Lower leg skin (tissue), 4 donors: Measurements from ENCODE around the gene FRS3. TPM values are rescaled to one million over a fixed set of nuclear protein-coding genes. Genes with fewer than 3 reads are reported as not detected.

ENCODE experiments used
- DNase-seq, 2 donors: peaks; one replicate each; pipeline ENCODE4 v3.0.0-alpha.2; 2019; ENCODE audit warnings: low spot score in 2 of 2
- H3K4me3 ChIP-seq: fragments of 200-600 bp; sonication (generic); 2 replicates; pipeline ENCODE4 v1.5.1; 2017; ENCODE audit warnings: mild to moderate bottlenecking, low read depth; ENCODE audit not compliant: poor library complexity, severe bottlenecking
- POLR2A ChIP-seq, 2 donors: fragments of 450-650 bp; IDR thresholded peaks; one replicate each; pipeline ENCODE4 v1.6.1; 2016 to 2017; ENCODE audit warnings: antibody characterized with exemption in 2 of 2, mild to moderate bottlenecking in 1 of 2, moderate library complexity in 1 of 2
- WGBS, 2 donors: methylation state at CpG; one replicate each; pipeline ENCODE4 v1.1.5; 2018; 5-methylcytosine and 5-hydroxymethylcytosine counted together
- intact Hi-C: fragments of 100-400 bp; cut with DNase I; formaldehyde crosslinking; loops from one replicate; pipeline ENCODE4 v1.15.0; 2023; ENCODE audit warnings: low total_unique reads
- total RNA-seq, 4 donors: library from RNA; depleted of rRNA; stranded (reverse); fragments of >200 nt; gene quantifications; one replicate each; pipeline ENCODE4 v1.1.0, GENCODE V29; 2016
- TF ChIP-seq, protein P1 (sequence below), 3 donors: fragments of 450-650 bp; IDR thresholded peaks; one replicate each; pipeline ENCODE4 v1.5.1; 2016; ENCODE audit warnings: antibody characterized with exemption in 3 of 3, mild to moderate bottlenecking in 3 of 3, moderate library complexity in 2 of 3

Gene FRS3
- total RNA-seq, 4 donors from 2014 or later = 0.79 to 4.2 (median 2.4) TPM

DNA sequence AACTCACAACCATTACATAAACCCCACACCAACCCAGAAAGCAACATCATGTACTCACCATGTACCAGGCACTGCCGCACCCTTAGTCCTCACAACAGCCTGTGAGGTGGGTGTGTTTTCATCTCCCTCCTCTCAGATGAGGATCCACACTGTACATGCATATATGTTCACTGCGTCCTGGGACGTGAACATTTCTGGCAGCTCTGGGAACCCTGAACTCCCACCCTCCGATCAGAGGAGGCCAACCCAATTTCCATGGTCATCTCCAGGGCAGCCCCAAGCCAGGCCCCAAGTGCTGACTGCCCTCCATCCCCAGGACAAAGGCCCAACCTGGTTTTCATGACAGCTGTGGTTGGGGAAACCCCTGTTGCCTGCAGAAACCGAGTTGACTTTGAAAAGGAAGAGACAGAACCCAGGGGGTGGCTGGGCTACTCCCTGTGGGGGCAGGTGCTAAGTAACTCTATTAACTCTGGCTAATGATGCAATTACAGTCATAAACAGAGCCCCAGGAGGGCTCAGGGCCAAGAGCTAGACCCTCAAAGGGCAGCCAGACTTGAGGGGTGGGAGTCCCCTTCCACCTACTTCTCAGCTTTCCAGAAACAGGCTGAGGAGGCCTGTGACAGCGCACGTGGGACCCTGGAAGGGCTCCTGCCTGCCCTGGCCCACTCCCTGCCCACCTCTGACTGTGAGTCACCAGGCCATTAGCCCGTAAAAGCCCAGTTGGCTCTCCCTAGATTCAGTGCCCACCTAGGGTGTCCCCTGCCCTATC lies 46.9 kb downstream of the FRS3 start:
- intact Hi-C loops = no loop called here
- no peak for DNase-seq
- TF ChIP-seq, protein P1, sequence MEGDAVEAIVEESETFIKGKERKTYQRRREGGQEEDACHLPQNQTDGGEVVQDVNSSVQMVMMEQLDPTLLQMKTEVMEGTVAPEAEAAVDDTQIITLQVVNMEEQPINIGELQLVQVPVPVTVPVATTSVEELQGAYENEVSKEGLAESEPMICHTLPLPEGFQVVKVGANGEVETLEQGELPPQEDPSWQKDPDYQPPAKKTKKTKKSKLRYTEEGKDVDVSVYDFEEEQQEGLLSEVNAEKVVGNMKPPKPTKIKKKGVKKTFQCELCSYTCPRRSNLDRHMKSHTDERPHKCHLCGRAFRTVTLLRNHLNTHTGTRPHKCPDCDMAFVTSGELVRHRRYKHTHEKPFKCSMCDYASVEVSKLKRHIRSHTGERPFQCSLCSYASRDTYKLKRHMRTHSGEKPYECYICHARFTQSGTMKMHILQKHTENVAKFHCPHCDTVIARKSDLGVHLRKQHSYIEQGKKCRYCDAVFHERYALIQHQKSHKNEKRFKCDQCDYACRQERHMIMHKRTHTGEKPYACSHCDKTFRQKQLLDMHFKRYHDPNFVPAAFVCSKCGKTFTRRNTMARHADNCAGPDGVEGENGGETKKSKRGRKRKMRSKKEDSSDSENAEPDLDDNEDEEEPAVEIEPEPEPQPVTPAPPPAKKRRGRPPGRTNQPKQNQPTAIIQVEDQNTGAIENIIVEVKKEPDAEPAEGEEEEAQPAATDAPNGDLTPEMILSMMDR (IDR thresholded peaks at IDR 0.05) = no peak
- TF ChIP-seq POLR2A (IDR thresholded peaks at IDR 0.05) = no peak
- H3K4me3 ChIP-seq = no peak overlapping the region
- 62 to 63% methylated on average over 8 of the region's 8 CpGs for WGBS, 2 donors

GRCh38 chr6:41732149-41732548 lies 47.6 kb downstream of the FRS3 start:
- intact Hi-C loops = no loop called here
- H3K4me3 ChIP-seq = no peak overlapping the region
- TF ChIP-seq POLR2A (IDR thresholded peaks at IDR 0.05) = no peak
- TF ChIP-seq, protein P1 (IDR thresholded peaks at IDR 0.05) = no peak
- DNase-seq = no peak

GRCh38 chr6:41731561-41732086 lies 48.1 kb downstream of the FRS3 start:
- TF ChIP-seq, protein P1 (IDR thresholded peaks at IDR 0.05) = no peak
- no peak for TF ChIP-seq POLR2A (IDR thresholded peaks at IDR 0.05)
- 81 to 85% methylated on average over 7 of the region's 7 CpGs for WGBS, 2 donors
- intact Hi-C loops = no loop called here
- no peak for DNase-seq
- no peak overlapping the region for H3K4me3 ChIP-seq

GRCh38 chr6:41730531-41731436 lies 48.9 kb downstream of the FRS3 start:
- no peak for TF ChIP-seq POLR2A (IDR thresholded peaks at IDR 0.05)
- TF ChIP-seq, protein P1 (IDR thresholded peaks at IDR 0.05) = no peak
- WGBS, 2 donors = 72% methylated on average over 9 of the region's 9 CpGs
- H3K4me3 ChIP-seq = no peak overlapping the region

DNA sequence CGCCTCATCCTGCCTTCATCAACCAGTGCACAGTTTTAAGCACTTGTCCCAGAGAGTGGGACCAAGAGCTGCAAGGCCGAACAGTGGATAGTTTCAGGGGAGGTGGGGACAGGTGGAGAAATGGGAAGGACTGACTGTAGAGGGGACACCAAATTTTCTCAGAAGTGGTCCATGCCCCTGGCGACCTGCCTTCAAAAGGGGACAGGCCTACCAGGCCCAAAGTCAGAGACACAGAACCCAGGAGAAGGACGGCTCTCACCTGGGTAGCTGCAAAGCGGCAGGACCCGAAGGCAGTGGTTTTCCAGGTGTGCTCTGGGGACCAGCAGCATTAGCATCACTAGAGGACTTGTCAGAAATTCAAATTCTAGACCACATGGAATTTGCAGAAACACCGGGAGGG lies 50.1 kb downstream of the FRS3 start:
- no peak overlapping the region for H3K4me3 ChIP-seq
- WGBS, 2 donors = 93 to 95% methylated on average over 7 of the region's 7 CpGs

More at GRCh38 chr6:41730531-41731436, 48.9 kb downstream of the FRS3 start:
- DNase-seq = no peak
- intact Hi-C loops = no loop called here

More for the DNA sequence above, 50.1 kb downstream of the FRS3 start:
- no peak for DNase-seq
- intact Hi-C loops = no loop called here
- no peak for TF ChIP-seq POLR2A (IDR thresholded peaks at IDR 0.05)
- TF ChIP-seq, protein P1 (IDR thresholded peaks at IDR 0.05) = no peak
